WTC11 (cell line): ENCODE data around the gene PHKB. TPM values are rescaled to one million over a fixed set of nuclear protein-coding genes. Genes with fewer than 3 reads are reported as not detected.
A peak's percentile ranks its signal among the peaks of the same experiment; 100 is the strongest.

Experiments used
- ATAC-seq: fragments of 200-7000 bp; cut with Tn5 transposase; 2 replicates; pipeline ENCODE4 v1.10.0; 2021; ENCODE audit warnings: mild to moderate bottlenecking, moderate library complexity
- CTCF ChIA-PET: fragments of 300-600 bp; sonication (Branson Sonifier 250); formaldehyde crosslinking; loops from one replicate; lab custom pipeline; 2021; ENCODE audit warnings: antibody characterized with exemption; lab: Charles Lee
- POLR2A ChIA-PET: fragments of 350-600 bp; sonication (Branson Sonifier 250); formaldehyde crosslinking; loops from one replicate; lab custom pipeline; 2021; ENCODE audit warnings: antibody characterized with exemption; lab: Charles Lee
- DNase-seq: peaks from one replicate; pipeline ENCODE4 v3.0.0; 2021; ENCODE audit warnings: low spot score
- H3K27ac Mint-ChIP-seq: 2 replicates; pipeline ENCODE4 v1.8.0; 2021; ENCODE audit warnings: mixed read lengths
- H3K27me3 Mint-ChIP-seq: 2 replicates; pipeline ENCODE4 v1.8.0; 2021; ENCODE audit warnings: low read depth, mild to moderate bottlenecking, moderate library complexity, mixed read lengths
- H3K36me3 Mint-ChIP-seq: 2 replicates; pipeline ENCODE4 v1.8.0; 2021; ENCODE audit warnings: mixed read lengths
- H3K4me1 Mint-ChIP-seq: 2 replicates; pipeline ENCODE4 v1.8.0; 2022; ENCODE audit warnings: mixed read lengths
- H3K4me3 Mint-ChIP-seq: 2 replicates; pipeline ENCODE4 v1.8.0; 2021; ENCODE audit warnings: mild to moderate bottlenecking, moderate library complexity, mixed read lengths
- H3K9me3 Mint-ChIP-seq: 2 replicates; pipeline ENCODE4 v1.8.0; 2021; ENCODE audit warnings: mixed read lengths
- AR ChIP-seq: fragments of 250-450 bp; sonication (Bioruptor Pico); IDR thresholded peaks from 2 replicates; pipeline ENCODE4 v1.9.0; 2021; ENCODE audit warnings: mild to moderate bottlenecking
- ATF6 ChIP-seq: sonication (generic); formaldehyde crosslinking; IDR thresholded peaks from 2 replicates; pipeline ENCODE4 v1.8.1; 2023; ENCODE audit warnings: mild to moderate bottlenecking, missing genetic modification reagents
- ESRRA ChIP-seq: sonication (generic); formaldehyde crosslinking; IDR thresholded peaks from 2 replicates; pipeline ENCODE4 v1.8.1; 2022; ENCODE audit warnings: mild to moderate bottlenecking, missing genetic modification reagents, borderline replicate concordance
- GABPB1 ChIP-seq: sonication (generic); formaldehyde crosslinking; IDR thresholded peaks from 2 replicates; pipeline ENCODE4 v1.8.1; 2023; ENCODE audit warnings: mild to moderate bottlenecking, missing genetic modification reagents
- MAX ChIP-seq: sonication (generic); formaldehyde crosslinking; IDR thresholded peaks from 2 replicates; pipeline ENCODE4 v1.8.0; 2022; ENCODE audit warnings: mild to moderate bottlenecking, missing genetic modification reagents
- MXD4 ChIP-seq: fragments of 250-450 bp; sonication (Bioruptor Pico); IDR thresholded peaks from 2 replicates; pipeline ENCODE4 v1.8.0; 2021; ENCODE audit warnings: mild to moderate bottlenecking, moderate library complexity, borderline replicate concordance
- PRRX2 ChIP-seq: fragments of 250-450 bp; sonication (Bioruptor Pico); IDR thresholded peaks from 2 replicates; pipeline ENCODE4 v1.8.0; 2021; ENCODE audit warnings: mild to moderate bottlenecking
- ZNF219 ChIP-seq: sonication (generic); formaldehyde crosslinking; IDR thresholded peaks from 2 replicates; pipeline ENCODE4 v1.8.0; 2023; ENCODE audit warnings: missing genetic modification reagents, mild to moderate bottlenecking, borderline replicate concordance
- ZNF263 ChIP-seq: sonication (generic); formaldehyde crosslinking; IDR thresholded peaks from 2 replicates; pipeline ENCODE4 v1.8.1; 2022; ENCODE audit warnings: low read depth, mild to moderate bottlenecking, moderate library complexity, missing genetic modification reagents
- ZNF512 ChIP-seq: sonication (generic); formaldehyde crosslinking; IDR thresholded peaks from 2 replicates; pipeline ENCODE4 v1.8.1; 2022; ENCODE audit warnings: missing genetic modification reagents, borderline replicate concordance
- total RNA-seq: library from RNA; stranded (reverse); gene quantifications from 3 replicates; pipeline ENCODE4 v1.2.3, GENCODE V29; 2021
- TF ChIP-seq, protein P1 (sequence below): sonication (generic); formaldehyde crosslinking; IDR thresholded peaks from 2 replicates; pipeline ENCODE4 v1.8.1; 2022; ENCODE audit warnings: low read depth, missing genetic modification reagents, borderline replicate concordance
- TF ChIP-seq, protein P2 (sequence below): sonication (generic); formaldehyde crosslinking; IDR thresholded peaks from 2 replicates; pipeline ENCODE4 v1.8.0; 2023; ENCODE audit warnings: missing genetic modification reagents

Gene PHKB
- total RNA-seq, 1 experiment from 2014 or later = 43.9 TPM

DNA sequence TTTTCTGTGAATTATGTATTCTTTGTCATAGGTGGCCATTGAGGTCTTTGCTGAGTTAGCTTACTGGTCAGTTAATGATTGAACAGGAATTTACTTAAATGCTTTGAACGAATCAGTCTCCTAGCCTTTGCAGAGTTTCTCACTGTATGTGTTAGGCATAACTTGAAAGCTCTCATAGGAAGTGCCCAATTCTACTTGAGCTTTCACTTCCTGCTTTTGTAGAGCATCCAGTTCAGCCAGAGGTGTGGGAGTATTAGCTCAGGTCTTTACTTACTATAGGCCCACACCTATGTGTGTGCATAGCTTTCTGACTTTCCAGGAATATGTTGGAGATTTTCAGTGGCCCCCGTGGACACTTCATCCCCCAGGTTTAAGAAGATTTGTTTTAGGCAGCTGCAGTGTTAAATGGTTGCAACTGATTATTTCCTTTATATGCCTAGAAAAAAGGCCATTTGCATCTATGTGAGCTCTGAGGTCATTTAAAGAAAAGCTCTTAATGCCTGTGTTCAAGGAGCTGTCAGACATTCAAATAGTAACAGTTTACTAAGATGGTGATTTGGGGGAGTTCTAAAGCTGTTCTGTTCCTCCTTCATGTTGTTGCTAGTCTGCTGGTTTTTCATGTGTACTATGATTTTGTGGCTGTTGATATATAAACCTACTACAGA is 62.3 kb downstream of the PHKB start:
- H3K4me3 Mint-ChIP-seq = no peak overlapping the region

DNA sequence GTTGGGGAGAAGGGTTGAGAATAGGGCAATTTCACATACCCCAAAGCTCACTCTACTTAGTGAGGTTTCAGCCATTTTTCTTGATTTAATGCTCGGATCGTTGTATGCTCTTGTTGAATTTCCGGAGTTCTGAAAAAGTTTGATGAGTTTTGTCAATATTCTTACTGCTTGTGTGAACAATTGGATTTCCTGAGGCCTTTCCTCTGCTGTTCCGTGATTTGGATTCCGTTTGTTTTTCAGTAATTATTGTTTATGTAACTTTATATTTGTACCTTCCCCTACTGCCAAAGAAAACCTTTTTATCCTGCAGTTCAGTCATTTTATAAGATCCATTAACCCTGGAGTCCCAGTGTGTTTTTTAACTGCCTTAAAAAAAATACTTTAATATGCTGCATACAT is 62.9 kb downstream of the PHKB start:
- ATAC-seq = no peak
- peak overlapping the region; percentile 67 for H3K27ac Mint-ChIP-seq
- no peak for DNase-seq
- no peak overlapping the region for H3K4me3 Mint-ChIP-seq
- TF ChIP-seq ESRRA (CRISPR knock-in tag) (no peak), ZNF512 (CRISPR knock-in tag) (no peak), PRRX2 (CRISPR knock-in tag) (no peak)
- TF ChIP-seq, protein P1, sequence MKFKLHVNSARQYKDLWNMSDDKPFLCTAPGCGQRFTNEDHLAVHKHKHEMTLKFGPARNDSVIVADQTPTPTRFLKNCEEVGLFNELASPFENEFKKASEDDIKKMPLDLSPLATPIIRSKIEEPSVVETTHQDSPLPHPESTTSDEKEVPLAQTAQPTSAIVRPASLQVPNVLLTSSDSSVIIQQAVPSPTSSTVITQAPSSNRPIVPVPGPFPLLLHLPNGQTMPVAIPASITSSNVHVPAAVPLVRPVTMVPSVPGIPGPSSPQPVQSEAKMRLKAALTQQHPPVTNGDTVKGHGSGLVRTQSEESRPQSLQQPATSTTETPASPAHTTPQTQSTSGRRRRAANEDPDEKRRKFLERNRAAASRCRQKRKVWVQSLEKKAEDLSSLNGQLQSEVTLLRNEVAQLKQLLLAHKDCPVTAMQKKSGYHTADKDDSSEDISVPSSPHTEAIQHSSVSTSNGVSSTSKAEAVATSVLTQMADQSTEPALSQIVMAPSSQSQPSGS (CRISPR knock-in tag) = no peak
- CTCF ChIA-PET = interaction anchor here (0.5 to 1.1 kb wide), 3 partner anchors 79 to 481 kb away, joined by 3 read pairs; no protein-coding TSS in a partner anchor
- no peaks in the 10 kb centered on the region for H3K36me3 Mint-ChIP-seq
- no peaks in the 10 kb centered on the region for H3K27me3 Mint-ChIP-seq
- no peaks in the 10 kb centered on the region for H3K9me3 Mint-ChIP-seq
- POLR2A ChIA-PET = no interaction called here
- peaks cover 14% of the 10 kb centered on the region for H3K4me1 Mint-ChIP-seq

More for the DNA sequence above, 62.3 kb downstream of the PHKB start:
- ATAC-seq (peak; percentile 51), DNase-seq (no peak)
- TF ChIP-seq ZNF263 (CRISPR knock-in tag) (no peak), GABPB1 (CRISPR knock-in tag) (0 out of 2 replicates have a peak, but pooled peaks have one; percentile 42)
- Mint-ChIP-seq H3K9me3 (no peaks in the 10 kb centered on the region), H3K27ac (peak overlapping the region; percentile 67; the same call in 1 of the 2 replicates), H3K36me3 (no peaks in the 10 kb centered on the region), H3K4me1 (peaks cover 14% of the 10 kb centered on the region), H3K27me3 (no peaks in the 10 kb centered on the region)
- ChIA-PET CTCF (interaction anchor here (0.5 to 1.1 kb wide), 3 partner anchors 79 to 482 kb away, joined by 3 read pairs; no protein-coding TSS in a partner anchor), POLR2A (no interaction called here)

- no peak for DNase-seq
- ChIA-PET CTCF (no interaction called here), POLR2A (no interaction called here)
- Mint-ChIP-seq H3K27me3 (no peaks in the 10 kb centered on the region), H3K9me3 (no peaks in the 10 kb centered on the region), H3K4me3 (no peak overlapping the region), H3K4me1 (peaks cover 8% of the 10 kb centered on the region), H3K36me3 (no peaks in the 10 kb centered on the region), H3K27ac (no peak overlapping the region)
- no peak for ATAC-seq
- TF ChIP-seq ATF6 (CRISPR knock-in tag) (no peak), MXD4 (no peak), AR (CRISPR knock-in tag) (no peak), MAX (CRISPR knock-in tag) (no peak), ZNF219 (CRISPR knock-in tag) (no peak)
- TF ChIP-seq, protein P2, sequence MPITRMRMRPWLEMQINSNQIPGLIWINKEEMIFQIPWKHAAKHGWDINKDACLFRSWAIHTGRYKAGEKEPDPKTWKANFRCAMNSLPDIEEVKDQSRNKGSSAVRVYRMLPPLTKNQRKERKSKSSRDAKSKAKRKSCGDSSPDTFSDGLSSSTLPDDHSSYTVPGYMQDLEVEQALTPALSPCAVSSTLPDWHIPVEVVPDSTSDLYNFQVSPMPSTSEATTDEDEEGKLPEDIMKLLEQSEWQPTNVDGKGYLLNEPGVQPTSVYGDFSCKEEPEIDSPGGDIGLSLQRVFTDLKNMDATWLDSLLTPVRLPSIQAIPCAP (CRISPR knock-in tag) = no peak
Observed at GRCh38 chr16:47528431-47528830, 67.3 kb downstream of the PHKB start.
